K562 (cell line): ENCODE results near the gene PSEN1. TPM values are rescaled to one million over a fixed set of nuclear protein-coding genes. Genes with fewer than 3 reads are reported as not detected.

Experiments
- ATAC-seq: fragments of 200-7000 bp; cut with Tn5 transposase; 3 replicates; pipeline ENCODE4 v1.9.1; 2020; ENCODE audit warnings: moderate library complexity
- BruUV-seq: library from RNA; stranded (reverse); fragments of 400-500 nt; replicated peaks from 2 replicates; lab custom pipeline; 2021; lab: Mats Ljungman, UMichigan
- CTCF ChIA-PET: fragments of 300-600 bp; formaldehyde crosslinking; extraction: SDS; loops from one replicate; lab custom pipeline; 2021; ENCODE audit warnings: low intra/inter-chr PET ratio; lab: Yijun Ruan, JAX
- POLR2A ChIA-PET: fragments of 300-600, 350-650 bp; sonication (Branson Sonifier 250); formaldehyde crosslinking; extraction: SDS; loops from one replicate; lab custom pipeline; 2021; ENCODE audit warnings: antibody characterized with exemption, inconsistent platforms; lab: Yijun Ruan, JAX
- DNase-seq, 4 experiments: peaks; one replicate each; pipeline versions ENCODE4 v3.0.0 to v3.0.0-alpha.2; 2011 to 2018; ENCODE audit warnings: low spot score in 3 of 4, mixed read lengths in 3 of 4; ENCODE audit errors: extremely low read depth in 1 of 4
- FAIRE-seq: peaks from 2 replicates; lab custom pipeline; 2011; peaks lifted over from hg19 to GRCh38; lab: Jason Lieb, UNC
- H2AFZ ChIP-seq: 2 replicates; pipeline ENCODE4 v1.6.0; 2011; ENCODE audit warnings: low read depth, low read length, control low read depth, inconsistent platforms
- H3K27ac ChIP-seq: fragments of 200-600 bp; 3 replicates; pipeline ENCODE4 v1.8.0; 2011; ENCODE audit warnings: low read depth, mild to moderate bottlenecking, control low read depth, inconsistent platforms, low read length, moderate library complexity, mixed read lengths; ENCODE audit errors: extremely low read depth
- H3K27me3 ChIP-seq, 2 experiments: fragments of 300-600 bp in 1 of 2; 2 replicates in 1 of 2; 3 replicates in 1 of 2; pipeline versions ENCODE4 v1.6.0 to v1.8.0; 2011; ENCODE audit warnings: inconsistent platforms in 2 of 2, low read length in 2 of 2, mild to moderate bottlenecking in 1 of 2, mixed read lengths in 1 of 2, moderate library complexity in 1 of 2; ENCODE audit not compliant: control insufficient read depth in 2 of 2, insufficient read depth in 2 of 2
- H3K36me3 ChIP-seq: fragments of 300-600 bp; 3 replicates; pipeline ENCODE4 v1.8.0; 2011; ENCODE audit warnings: mild to moderate bottlenecking, low read length, inconsistent platforms; ENCODE audit not compliant: control insufficient read depth, insufficient read depth
- H3K4me1 ChIP-seq, 2 experiments: fragments of 200-600 bp in 1 of 2; replicated peaks in 1 of 2; 2 replicates in 1 of 2; 3 replicates in 1 of 2; pipeline versions ENCODE4 v1.5.1 to v1.8.0; 2011; ENCODE audit warnings: inconsistent platforms in 2 of 2, low read length in 2 of 2, mild to moderate bottlenecking in 1 of 2, mixed read lengths in 1 of 2, moderate library complexity in 1 of 2; ENCODE audit not compliant: control insufficient read depth in 2 of 2, insufficient read depth in 2 of 2
- H3K4me2 ChIP-seq: 2 replicates; pipeline ENCODE4 v1.6.1; 2011; ENCODE audit warnings: low read length, control low read depth, inconsistent platforms, mixed read lengths; ENCODE audit not compliant: insufficient read depth
- H3K4me3 ChIP-seq: fragments of 200-600 bp; sonication (generic), shearing (Covaris generic); 2 replicates; pipeline ENCODE4 v1.5.1; 2016; ENCODE audit warnings: control low read depth, inconsistent platforms
- H3K79me2 ChIP-seq: fragments of 200-600 bp; 3 replicates; pipeline ENCODE4 v1.8.0; 2011; ENCODE audit warnings: low read length, inconsistent platforms; ENCODE audit not compliant: control insufficient read depth, insufficient read depth
- H3K9ac ChIP-seq, 2 experiments: 2 replicates each; pipeline versions ENCODE4 v1.6.0 to v1.6.1; 2011; ENCODE audit warnings: low read depth in 2 of 2, low read length in 2 of 2, control low read depth in 1 of 2, inconsistent platforms in 1 of 2, mild to moderate bottlenecking in 1 of 2, mixed read lengths in 1 of 2; ENCODE audit not compliant: insufficient read depth in 1 of 2
- H3K9me1 ChIP-seq: one replicate; pipeline ENCODE4 v1.6.0; 2011; ENCODE audit warnings: inconsistent platforms, mild to moderate bottlenecking, low read length, moderate library complexity; ENCODE audit not compliant: control insufficient read depth, insufficient read depth
- H3K9me3 ChIP-seq: replicated peaks from 2 replicates; pipeline ENCODE4 v1.5.1; 2011; ENCODE audit warnings: low read depth, low read length, inconsistent platforms; ENCODE audit not compliant: control insufficient read depth, insufficient read depth
- H4K20me1 ChIP-seq: replicated peaks from 2 replicates; pipeline ENCODE4 v1.6.1; 2011; ENCODE audit warnings: low read length, inconsistent platforms, mixed read lengths; ENCODE audit not compliant: control insufficient read depth, insufficient read depth
- HLTF ChIP-seq: fragments of 450-650 bp; IDR thresholded peaks from 2 replicates; pipeline ENCODE4 v1.6.1; 2016
- ZFP36 ChIP-seq: fragments of 150-350 bp; IDR thresholded peaks from 2 replicates; pipeline ENCODE4 v1.6.1; 2018; ENCODE audit warnings: low read length, low read depth; ENCODE audit not compliant: partially characterized antibody
- WGBS: fragments of 100-300 bp; shearing (Covaris generic); methylation state at CpG from one replicate; pipeline ENCODE4 v1.1.6; 2016; ENCODE audit warnings: low coverage, mixed read lengths; ENCODE audit not compliant: insufficient coverage; ENCODE audit errors: missing lambda C conversion rate; 5-methylcytosine and 5-hydroxymethylcytosine counted together
- in situ Hi-C: fragments of 300-500 bp; cut with MboI; formaldehyde crosslinking; loops from 4 replicates; pipeline ENCODE4 v1.15.0; 2018; ENCODE audit warnings: inconsistent platforms, mixed read lengths
- intact Hi-C: fragments of 100-400 bp; cut with micrococcal nuclease; formaldehyde crosslinking; loops from 2 replicates; pipeline ENCODE4 v1.14.2; 2022
- polyA plus RNA-seq, 8 experiments: library from polyadenylated mRNA; depleted of rRNA in 4 of 8; stranded (reverse) in 5 of 8; unstranded in 3 of 8; fragments of >200 nt; fragmentation: Nextera tagmentation in 2 of 8; fragmentation: Illumina TruSeq in 1 of 8; extraction: Ambion mirVana in 2 of 8; extraction: Trizol in 1 of 8; gene quantifications; 2 replicates each; pipeline versions ENCODE4 v1.2.1 to v1.2.3, GENCODE V29; 2011 to 2014; ENCODE audit warnings: inconsistent platforms in 1 of 8, missing spikeins in 1 of 8
- total RNA-seq, 7 experiments: library from RNA; depleted of rRNA in 6 of 7; stranded (reverse); fragments of >200 nt in 6 of 7; fragmentation: Illumina TruSeq in 2 of 7; extraction: Trizol in 2 of 7; gene quantifications; 2 replicates each; pipeline versions ENCODE4 v1.2.1 to v1.2.3, GENCODE V29; 2011 to 2021; ENCODE audit warnings: low replicate concordance in 1 of 7
- TF ChIP-seq, protein P1 (sequence below): fragments of 450-650 bp; IDR thresholded peaks from 2 replicates; pipeline ENCODE4 v1.6.1; 2016; ENCODE audit warnings: low read depth, mild to moderate bottlenecking, moderate library complexity
- TF ChIP-seq, protein P2 (sequence below), 3 experiments: fragments of 200-800 bp in 1 of 3; fragments of 250-450 bp in 1 of 3; fragments of 450-650 bp in 1 of 3; sonication (Bioruptor Pico) in 1 of 3; sonication (Bioruptor generic) in 1 of 3; formaldehyde crosslinking in 1 of 3; IDR thresholded peaks; 2 replicates each; pipeline versions ENCODE4 v1.6.1 to v1.8.0; 2016 to 2022; ENCODE audit warnings: mild to moderate bottlenecking in 2 of 3, missing genetic modification characterization in 2 of 3, missing compliant biosample characterization in 1 of 3, moderate library complexity in 1 of 3

Gene PSEN1
- total and polyA plus RNA-seq, 9 of the 15 experiments (the other 6 are each of a cell fraction or from before 2014, with no cell fraction given), result 6.5 to 25.2 (median 14.3) TPM

DNA sequence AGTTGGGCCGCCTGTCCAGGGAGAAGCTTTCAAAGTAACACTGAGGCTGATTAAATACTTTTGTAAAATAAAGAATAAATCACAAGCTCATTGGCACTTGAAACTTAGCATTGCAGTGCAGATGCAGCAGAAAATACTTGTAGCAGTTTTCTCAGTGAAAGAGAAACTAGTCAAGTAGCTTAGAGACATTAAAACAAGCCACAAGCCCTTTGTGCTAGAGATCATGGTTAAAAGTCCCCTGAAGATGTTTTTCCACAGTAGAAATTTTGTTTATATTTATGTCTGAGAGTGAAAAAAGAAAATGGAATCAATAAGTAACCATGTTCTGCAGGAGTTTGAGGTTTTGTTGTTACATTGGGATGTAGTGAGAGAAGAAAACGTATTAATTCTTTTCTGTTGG is 5.9 kb downstream of the PSEN1 start:
- H3K36me3 ChIP-seq, result no peaks in the 10 kb centered on the region
- DNase-seq, result no peak
- no peak for TF ChIP-seq ZFP36
- TF ChIP-seq, protein P1, sequence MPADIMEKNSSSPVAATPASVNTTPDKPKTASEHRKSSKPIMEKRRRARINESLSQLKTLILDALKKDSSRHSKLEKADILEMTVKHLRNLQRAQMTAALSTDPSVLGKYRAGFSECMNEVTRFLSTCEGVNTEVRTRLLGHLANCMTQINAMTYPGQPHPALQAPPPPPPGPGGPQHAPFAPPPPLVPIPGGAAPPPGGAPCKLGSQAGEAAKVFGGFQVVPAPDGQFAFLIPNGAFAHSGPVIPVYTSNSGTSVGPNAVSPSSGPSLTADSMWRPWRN, result no peak
- no peak for TF ChIP-seq HLTF
- TF ChIP-seq, protein P2, sequence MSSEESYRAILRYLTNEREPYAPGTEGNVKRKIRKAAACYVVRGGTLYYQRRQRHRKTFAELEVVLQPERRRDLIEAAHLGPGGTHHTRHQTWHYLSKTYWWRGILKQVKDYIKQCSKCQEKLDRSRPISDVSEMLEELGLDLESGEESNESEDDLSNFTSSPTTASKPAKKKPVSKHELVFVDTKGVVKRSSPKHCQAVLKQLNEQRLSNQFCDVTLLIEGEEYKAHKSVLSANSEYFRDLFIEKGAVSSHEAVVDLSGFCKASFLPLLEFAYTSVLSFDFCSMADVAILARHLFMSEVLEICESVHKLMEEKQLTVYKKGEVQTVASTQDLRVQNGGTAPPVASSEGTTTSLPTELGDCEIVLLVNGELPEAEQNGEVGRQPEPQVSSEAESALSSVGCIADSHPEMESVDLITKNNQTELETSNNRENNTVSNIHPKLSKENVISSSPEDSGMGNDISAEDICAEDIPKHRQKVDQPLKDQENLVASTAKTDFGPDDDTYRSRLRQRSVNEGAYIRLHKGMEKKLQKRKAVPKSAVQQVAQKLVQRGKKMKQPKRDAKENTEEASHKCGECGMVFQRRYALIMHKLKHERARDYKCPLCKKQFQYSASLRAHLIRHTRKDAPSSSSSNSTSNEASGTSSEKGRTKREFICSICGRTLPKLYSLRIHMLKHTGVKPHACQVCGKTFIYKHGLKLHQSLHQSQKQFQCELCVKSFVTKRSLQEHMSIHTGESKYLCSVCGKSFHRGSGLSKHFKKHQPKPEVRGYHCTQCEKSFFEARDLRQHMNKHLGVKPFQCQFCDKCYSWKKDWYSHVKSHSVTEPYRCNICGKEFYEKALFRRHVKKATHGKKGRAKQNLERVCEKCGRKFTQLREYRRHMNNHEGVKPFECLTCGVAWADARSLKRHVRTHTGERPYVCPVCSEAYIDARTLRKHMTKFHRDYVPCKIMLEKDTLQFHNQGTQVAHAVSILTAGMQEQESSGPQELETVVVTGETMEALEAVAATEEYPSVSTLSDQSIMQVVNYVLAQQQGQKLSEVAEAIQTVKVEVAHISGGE (CRISPR knock-in tag; IDR thresholded peaks at IDR 0.05), result no peak
- CTCF ChIA-PET, result no interaction called here
- H3K4me2 ChIP-seq, result no peak overlapping the region
- no peak overlapping the region for H3K4me3 ChIP-seq
- ATAC-seq, result no peak
- WGBS, result 65% methylated on average over 2 of the region's 2 CpGs
- intact Hi-C loops (no loop called here), in situ Hi-C loops (no loop called here)
- peaks cover 0 to 7% of the 10 kb centered on the region in 2 experiments; a peak in 3 of 5 replicates for H3K4me1 ChIP-seq
- POLR2A ChIA-PET, result no interaction called here
- peaks cover 64% of the 10 kb centered on the region for H3K79me2 ChIP-seq
- H2AFZ ChIP-seq, result no peak overlapping the region
- H3K9me1 ChIP-seq, result no peaks in the 10 kb centered on the region
- FAIRE-seq, result no peak
- H3K27ac ChIP-seq, result no peak overlapping the region
- no TSS peak for BruUV-seq
- no peak overlapping the region for H3K9ac ChIP-seq
- H4K20me1 ChIP-seq, result no peaks in the 10 kb centered on the region
- no peaks in the 10 kb centered on the region for H3K27me3 ChIP-seq
- H3K9me3 ChIP-seq, result no peaks in the 10 kb centered on the region
